ENCODE data around the gene RASGRP4.
A peak's percentile ranks its signal among the peaks of the same experiment; 100 is the strongest.
"Not testable (repeated sequence)": the region's sequence is repeated elsewhere in the genome, so short reads cannot be mapped to it uniquely, and the experiment has no call there.

The RASGRP4 gene

GRCh38 chr19:38362946-38363688 lies 62.9 kb downstream of the RASGRP4 start:
- DNase-seq, result not testable (repeated sequence)

DNA sequence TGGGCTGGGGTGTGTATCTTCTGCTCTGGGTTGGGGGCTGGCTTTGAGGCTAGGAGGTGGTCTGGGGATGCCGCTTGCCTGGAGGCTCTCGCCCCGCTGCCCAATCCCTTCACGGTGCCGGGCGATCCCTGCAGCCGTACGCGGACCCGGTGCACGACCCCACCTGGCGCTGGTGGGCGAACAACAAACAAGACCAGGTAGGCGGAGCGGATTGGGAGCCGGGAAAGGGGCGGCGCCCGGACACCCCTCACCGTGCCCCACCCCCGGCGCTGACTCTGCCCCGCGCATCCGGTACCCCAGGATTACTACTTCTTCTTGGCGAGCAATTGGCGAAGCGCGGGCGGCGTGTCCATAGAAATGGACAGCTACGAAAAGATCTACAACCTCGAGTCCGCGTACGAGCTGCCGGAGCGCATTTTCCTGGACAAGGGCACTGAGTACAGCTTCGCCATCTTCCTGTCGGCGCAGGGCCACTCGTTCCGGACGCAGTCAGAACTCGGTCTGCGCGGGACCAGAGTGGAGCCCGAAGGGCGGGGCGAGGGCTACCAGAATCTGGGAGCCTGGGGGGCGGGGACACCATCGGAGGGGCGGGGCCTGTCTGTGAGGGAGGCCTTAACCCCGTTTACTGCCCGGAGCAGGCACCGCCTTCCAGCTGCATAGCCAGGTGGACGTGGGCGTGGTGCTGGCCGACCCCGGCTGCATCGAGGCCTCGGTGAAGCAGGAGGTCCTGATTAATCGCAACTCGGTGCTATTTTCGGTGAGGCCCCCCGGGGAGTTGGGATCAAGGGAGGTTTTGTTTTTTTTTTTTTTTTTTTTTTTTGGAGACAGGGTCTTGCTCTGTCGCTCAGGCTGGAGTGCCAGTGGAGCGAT lies 63.7 kb downstream of the RASGRP4 start:
- DNase-seq, result peak; percentile 67

DNA sequence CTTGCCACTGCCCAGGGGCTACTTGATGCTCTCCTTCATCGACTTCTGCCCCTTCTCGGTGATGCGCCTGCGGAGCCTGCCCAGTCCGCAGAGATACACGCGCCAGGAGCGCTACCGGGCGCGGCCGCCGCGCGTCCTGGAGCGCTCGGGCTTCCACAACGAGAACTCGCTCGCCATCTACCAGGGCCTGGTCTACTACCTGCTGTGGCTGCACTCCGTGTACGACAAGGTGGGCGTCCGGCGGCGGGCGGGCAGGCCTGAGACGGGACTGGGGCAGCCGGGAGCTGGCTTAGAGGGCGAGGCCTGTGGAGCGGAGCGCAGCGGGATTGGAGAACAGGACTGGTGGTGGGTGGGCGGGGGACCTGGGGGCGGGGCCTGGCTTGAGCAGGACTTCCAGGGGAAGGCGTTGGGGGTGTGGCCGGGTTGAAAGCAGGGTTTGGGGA lies 64.4 kb downstream of the RASGRP4 start:
- DNase-seq, result peak; percentile 83

DNA sequence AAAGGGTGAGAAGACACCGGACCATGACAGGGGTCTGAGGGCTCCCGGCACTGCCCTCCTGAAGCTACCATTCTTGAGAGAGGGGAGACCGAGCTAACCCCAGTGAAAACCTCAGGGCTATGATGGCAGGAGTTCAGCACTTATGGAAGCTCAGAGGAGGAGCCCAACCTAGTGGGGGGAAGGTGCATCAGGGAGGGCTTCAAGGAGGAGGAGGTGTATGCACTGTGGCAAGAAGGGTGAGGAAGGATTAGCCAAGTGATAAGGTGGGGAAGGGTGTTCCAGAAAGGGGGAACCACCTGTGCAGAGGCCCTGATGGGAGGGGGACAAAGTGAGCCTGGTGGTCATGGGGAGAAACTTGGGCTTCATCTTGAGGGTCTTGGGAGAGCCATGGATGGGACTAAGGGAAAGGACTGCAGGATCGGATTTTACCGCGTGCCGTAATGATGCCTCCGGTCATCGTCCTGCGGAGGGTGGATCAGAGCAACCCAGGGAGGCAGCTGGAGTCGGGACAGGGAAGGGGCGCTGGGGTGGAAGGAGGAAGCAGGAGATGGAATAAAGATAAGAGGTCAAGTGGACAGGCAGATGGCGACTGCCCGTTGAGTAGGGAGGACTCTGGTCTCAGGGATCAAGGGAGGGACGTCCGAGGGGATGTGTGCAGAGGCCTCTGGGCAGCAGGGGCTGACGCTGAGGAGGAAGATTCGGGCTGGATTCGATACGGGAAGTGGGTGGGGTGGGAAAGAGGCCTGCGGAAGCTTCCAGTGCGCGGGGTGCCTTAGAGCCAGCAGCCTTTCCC lies 65.0 kb downstream of the RASGRP4 start:
- no peak for DNase-seq

GRCh38 chr19:38360351-38360750 lies 65.7 kb downstream of the RASGRP4 start:
- DNase-seq, result no peak

DNA sequence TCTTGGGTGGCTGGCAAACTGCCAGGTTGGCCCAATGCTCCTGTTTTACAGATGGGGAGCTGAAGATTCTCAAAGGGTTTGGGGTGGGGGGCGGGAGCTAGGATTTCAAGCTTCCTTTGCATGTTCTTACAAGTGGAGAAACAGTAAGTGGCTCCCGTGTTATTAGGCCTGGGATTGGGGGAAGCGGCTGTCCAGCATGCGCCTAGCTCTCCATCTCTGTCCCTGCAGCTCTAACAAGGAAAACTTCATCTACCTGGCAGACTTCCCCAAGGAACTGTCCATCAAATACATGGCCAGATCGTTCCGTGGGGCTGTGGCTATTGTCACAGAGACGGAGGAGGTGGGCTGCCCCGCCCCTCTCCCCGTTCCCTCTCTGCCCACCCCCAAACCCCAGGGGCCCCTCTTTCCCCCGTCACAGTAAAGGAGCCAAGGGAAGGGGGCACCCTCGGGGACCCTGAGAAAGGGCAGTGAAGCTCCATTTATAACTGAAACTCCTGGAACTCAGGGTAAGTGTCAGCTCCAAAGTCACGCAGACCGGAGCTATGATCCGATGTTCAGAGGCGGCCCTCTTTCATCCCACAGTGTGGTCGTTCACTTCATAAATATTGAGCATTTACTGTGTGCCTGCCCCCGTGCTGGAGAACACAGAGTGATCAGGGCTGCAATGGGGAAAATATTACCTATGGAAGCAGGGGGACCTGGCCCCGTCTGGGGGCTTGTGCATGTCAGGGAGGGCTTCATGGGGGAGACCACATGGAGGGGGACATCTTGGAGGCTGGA lies 66.6 kb downstream of the RASGRP4 start:
- DNase-seq, result no peak

Data from NCI-H1694 (cell line).